Germinal center (tissue), 1 donor: Measurements from ENCODE around the gene ANXA1.

ENCODE experiments used
- DNase-seq: peaks from one replicate; pipeline ENCODE4 v3.0.0; 2012; ENCODE audit warnings: mixed read lengths, low spot score

ANXA1 gene

DNA sequence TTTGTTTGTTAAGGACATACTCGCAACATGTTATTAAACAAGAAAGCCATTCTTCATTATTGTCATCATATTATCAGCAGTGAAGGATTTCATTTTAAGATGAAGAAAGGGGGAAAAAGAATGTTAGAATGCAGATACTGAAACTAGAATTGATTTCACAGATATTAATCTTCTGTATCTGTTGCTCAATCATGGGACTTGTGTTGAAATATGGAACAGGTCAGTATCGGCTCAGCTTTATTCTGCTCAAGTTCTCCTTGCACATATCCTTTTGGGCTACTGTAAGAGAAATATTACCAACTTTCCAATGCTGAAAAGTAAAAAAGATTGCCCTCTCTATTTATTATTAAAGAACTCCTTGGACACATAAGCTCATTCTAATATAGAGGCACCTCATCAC lies 13.8 kb upstream of the ANXA1 start:
- DNase-seq = no peak

DNA sequence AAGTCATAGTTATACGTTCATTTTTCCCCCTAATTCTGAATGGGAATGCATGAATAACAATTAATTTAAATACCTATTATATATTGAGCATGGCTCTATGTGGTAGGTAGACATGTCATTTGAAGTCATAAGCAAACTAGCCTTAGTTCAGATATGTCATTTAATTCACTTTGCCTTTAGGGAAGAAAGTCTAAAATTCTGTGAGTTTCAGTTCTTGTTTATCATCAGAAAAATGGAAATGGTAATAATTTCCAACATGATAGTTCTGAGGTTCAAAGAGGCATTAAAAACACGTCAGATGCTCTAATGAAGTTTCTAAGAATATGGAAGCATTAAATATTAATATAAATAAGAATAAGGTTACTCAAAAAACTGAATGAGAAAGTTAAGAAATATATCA lies 13.1 kb upstream of the ANXA1 start:
- DNase-seq = no peak

DNA sequence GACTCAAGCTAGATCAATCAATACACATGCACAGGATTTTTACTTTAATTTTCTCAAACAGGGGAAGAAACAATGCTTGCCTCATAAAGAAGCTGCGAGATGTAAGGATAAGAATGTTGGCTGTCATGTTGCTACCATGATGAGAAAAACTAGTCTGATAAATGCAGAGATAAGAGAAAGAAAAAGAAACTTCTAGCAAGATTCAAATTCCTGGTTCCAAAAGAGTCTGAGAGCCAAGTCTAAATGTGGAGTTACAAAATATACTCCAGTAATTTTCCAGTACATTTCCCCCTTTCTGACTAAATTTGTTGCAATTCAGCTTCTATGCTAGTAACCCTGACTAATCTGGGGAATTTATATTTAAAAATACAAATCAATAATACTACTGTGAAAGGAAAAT lies 10.4 kb upstream of the ANXA1 start:
- no peak for DNase-seq

DNA sequence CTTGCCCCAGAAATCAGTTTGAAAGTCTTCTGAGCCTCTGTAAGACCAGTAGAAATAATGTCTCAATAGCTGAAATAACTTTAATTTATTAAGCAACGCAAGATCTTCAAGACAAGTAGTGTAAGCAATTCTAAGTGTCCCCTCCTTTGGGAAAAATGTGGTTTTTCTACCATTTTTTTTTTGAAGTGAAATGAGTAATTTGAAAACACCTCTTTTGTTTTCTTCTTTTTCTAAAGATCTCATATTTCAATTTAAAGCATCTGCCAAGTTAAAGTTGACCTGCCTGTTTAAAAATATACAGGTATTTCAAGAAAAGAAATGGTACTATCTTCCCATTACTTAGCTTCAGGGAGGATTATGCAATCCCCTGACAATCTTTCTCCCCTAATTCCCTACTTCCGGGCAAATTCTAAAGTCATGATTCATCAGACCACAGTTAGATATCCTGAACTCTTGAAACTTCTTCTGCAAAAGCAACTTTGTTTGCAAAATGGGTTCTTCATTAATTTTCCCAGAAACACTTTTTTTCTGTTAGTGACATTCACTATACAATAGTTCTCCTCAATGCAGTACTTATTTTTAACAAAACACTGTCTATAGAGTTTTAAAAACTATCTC lies 7.8 kb upstream of the ANXA1 start:
- no peak for DNase-seq

DNA sequence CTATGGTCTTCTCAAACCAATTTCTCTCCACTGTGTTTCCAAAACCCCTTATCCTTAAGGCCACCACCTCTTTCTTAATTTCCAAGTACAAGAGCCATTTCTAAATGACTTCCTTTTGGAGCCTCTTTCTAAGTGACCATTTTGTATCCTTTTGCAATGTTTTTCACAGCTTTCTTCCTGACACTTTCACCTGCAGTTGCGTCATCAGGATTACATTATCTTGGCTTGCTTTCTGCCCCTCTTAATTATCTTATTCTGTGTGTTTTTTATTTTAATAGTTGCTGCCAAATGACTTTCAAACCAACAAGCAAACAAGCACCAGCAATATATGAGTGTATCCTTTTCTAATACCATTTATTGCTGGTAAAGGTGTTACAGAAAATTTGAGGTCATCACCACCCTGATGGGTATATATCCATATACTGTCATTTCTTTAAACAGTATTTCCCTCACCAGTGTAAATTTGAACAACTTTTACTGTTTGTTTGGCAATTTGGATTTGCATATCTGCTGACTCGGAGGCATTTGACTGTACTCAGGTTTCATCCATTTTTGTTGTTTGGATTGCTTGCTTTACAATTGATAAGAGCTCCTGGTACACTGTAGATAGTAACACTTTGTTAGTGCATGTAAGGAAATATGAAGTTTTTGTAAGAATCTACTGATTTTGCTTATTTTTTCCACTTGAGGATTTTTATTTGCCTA lies 5.4 kb upstream of the ANXA1 start:
- no peak for DNase-seq

DNA sequence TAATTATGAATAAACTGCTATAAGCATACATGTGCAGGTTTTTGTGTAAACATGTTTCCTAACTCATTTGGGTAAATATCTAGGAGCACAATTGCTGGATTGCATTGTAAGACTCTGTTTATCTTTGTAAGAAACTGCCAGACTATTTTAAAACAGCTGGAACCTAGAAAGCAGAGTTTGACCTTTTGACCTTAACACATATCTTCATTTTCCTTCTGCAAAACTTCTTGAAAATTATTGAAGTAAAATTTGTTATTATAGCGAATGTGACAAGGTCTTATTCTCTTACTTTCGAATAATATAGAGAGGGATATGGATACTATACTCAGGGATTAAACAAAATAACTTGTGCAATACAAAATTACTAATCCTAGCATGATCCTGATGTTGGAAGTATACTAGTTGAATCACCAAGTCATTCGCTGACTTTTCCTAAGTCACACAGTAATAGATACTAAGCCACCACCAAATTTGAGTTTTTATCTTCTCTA lies 3.2 kb upstream of the ANXA1 start:
- no peak for DNase-seq

DNA sequence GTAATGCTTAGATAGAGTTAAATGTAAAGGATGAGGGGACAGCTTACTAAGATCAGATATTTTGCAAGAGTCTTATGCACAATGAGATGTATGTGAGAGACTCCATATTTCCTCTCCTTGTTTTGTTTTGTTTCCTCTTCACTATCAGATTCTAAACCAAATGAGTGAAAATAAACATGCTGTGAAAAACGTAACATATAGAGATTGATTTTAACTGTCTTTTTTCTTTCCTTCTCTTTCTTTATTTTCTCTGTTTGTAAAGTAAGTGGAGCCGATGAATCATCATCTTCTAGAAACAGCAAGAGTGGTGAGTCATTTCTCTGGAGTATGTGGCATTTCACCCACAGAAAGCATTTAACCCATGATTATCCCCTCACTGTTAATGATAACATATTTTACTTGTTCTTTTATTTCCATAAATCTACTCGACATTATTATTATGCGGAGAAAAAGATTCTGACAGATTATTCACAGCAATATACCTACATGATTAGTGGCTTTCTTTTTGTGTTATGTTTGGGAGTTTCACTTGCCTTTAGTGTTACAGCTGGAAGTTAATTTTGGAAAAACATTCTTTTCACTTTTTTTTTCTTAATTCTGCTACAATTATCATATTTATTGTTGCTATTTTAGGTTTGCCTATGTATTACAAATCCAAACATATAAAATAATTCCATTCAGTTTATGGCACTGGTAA lies 2.1 kb upstream of the ANXA1 start:
- no peak for DNase-seq

DNA sequence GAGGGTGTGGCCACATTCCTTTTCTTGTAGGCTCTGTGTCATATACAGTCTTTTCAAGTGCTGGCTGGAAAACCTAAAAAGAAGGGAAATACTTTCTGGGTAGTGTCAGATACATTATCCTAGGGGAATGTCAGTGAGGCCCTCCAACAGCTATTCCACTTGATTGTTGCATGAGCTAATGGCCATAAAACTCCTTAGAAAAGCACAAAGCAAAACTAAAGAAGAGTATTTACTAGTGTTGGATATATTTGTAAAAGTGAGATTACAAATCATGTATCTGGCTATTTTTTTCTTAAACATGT lies 829 bp downstream of the ANXA1 start:
- DNase-seq = no peak

DNA sequence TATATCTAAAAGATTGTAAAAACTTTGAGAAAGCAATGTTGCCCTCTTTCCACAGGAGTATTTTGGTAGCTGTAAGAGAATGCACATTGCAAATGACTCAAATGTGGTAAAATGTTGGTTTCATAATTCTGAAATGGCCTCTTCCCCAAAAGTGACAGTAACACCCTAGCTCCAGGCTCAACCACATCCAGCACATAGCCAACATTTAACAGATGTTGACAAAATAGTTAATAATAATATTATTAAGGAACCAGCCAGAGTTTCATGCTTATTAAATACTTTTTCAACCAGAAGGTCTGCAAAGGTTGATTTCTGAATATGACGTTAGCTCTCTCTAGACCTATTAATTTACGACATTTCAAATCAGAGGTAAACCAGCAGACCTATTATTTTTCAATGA lies 1.3 kb downstream of the ANXA1 start:
- DNase-seq = no peak

DNA sequence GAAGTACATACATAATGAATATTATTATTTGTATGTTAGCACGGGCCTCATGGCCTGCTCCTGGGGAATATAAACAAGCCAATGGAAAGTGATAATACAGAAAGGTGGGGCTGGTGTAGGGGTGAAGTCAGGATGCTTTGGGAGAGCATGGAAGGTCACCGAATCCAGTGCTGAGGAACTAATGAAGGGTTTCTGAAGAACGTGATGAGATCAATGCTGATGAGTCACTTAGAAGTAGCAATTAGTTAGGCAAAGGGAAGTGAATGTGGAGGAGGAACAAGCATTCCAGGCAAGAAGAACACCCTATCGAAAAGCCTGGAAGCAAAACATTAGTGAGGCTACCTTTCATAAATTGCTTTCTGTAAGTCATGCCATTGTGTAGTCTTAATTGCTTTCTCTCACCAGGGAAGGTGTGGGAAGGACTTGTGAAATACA lies 2.1 kb downstream of the ANXA1 start:
- DNase-seq = no peak

DNA sequence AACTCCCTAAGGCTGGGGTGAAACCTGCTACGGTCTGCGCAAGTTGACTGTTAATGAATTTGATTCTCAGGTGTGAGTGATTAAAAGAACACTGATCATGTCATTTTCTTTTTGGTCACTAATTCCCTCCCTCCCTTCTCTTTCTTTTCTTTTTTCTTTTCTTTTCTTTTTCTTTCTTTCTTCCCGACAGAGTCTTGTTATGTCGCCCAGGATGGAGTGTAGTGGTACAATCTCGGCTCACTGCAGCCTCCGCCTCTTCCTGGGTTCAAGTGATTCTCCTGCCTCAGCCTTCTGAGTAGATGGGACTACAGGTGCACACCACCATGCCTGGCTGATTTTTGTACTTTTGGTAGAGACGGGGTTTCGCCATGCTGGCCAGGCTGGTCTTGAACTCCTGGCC lies 2.6 kb downstream of the ANXA1 start:
- no peak for DNase-seq

DNA sequence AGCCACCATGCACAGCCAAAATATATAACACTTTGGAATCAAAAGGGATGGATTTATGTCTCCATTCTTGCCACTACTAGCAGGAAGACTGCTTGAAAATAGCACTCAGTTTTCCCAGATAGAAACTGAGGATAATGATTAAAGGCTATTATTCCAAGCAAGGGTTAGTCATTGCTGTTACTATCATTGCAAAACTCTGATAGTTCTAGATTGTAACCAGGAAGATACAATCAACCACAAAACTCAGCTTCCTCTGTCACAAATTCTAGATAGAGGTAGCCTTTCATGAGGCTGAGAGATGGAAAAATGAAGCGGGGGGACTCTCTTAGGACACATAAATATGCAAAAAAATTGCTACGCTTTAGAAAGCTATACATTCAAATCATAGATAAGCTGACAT lies 3.1 kb downstream of the ANXA1 start:
- DNase-seq = no peak

DNA sequence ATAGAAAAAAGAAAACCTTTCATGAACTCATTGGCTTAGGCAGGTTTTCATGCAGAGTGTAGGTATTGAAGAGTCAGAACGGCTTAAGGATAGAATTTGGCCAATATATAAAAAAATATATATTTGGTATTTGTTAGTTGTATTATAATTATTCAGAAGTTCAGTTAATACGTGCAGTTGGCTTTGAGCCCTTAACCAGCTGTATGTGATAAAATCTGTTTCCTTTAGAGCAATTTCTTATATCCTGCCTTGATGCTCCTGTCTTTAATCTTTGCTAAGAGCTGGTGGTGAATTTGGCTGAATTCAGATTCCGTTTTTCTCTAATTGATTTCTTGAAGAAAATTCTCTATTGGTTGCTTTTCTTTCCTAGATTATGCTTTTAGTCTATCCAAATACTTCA lies 3.7 kb downstream of the ANXA1 start:
- no peak for DNase-seq

DNA sequence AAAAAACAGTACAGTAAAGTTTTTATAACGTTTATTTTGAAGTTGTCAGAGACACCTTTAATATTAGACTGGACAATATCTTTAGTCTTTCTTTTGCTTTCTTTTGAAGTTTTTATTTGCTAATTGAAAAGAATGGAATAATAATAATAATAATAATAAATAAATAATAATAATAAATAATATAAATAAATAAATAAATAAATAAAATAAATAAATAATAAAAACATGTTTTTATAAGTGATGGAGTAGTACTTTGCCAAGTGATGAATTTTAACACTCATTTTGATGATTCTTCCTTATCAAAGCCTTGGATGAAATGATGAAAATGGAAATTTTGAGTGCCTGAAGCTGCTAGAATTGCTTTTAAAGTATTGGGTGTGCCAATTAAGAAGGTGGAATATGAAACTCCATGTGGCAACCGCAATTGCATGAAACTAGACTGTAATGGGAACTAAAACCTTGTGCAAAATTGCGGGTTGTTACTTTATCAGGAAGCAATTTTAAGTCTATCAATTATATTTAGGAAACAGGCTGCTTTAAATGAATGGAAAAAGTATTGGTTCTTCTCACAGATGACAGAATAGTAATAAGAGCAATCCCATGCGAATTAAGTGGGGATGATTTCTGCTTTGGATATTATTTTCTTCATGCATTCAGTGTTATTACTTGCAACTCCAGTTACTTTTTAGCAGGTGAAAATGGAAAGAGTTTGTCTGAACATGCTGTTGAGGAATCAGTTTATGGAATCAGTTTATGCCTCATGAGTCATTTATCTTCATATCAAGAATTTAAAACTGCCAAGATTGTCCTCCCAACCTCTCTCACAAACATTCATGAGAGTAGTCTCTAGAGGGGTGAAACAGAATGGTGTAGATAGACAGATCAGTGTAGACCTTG lies 4.6 kb downstream of the ANXA1 start:
- DNase-seq = no peak

DNA sequence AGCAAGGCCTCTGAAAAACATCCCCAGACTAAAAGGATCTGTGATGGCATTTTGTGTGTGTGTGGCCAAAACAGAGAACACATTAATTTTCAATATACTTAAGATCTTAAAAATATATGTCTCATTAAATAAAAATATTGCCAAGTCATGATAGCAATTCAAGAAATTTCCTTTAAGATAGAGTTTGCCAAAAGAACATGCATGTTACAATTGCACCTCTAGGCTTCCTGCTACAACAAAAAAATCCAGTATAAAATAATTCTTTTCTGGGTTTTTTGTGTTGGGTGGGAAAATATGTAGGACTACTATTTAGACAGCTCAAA lies 5.2 kb downstream of the ANXA1 start:
- no peak for DNase-seq

DNA sequence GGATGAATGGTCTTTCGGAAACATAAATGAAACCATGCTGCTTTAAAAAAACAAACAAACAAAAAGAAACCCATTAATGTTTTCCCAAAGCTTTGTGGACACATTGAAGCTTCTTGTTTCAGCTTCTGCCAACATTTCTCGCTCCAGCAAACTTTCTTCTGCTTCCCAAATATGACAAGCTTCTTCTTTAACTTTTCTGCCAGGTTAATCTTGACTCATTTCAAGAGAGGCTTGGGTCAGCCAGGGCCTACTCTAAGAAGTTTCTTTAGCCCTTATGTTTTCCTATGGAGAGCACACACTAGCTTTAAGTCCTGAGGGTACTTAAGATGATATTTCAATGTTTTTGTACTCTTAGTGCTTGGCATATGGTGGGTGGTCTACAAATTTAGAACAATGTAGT lies 6.1 kb downstream of the ANXA1 start:
- DNase-seq = no peak

DNA sequence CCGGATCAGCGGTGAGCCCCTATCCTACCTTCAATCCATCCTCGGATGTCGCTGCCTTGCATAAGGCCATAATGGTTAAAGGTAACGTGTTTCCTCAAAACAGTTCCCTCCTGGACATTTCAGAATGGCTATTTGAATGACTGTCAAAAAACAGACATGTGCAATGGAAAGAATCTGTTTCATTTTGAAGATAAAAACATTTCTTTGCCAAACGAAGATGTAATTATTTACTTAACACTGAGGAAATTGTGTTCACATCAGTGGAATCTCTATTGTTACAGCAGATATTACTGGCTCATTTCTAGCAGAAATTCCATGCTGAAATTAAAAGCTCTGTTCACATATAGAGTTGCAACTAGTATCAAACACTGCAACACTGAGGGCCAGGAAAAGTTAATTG lies 7.1 kb downstream of the ANXA1 start:
- DNase-seq = no peak

DNA sequence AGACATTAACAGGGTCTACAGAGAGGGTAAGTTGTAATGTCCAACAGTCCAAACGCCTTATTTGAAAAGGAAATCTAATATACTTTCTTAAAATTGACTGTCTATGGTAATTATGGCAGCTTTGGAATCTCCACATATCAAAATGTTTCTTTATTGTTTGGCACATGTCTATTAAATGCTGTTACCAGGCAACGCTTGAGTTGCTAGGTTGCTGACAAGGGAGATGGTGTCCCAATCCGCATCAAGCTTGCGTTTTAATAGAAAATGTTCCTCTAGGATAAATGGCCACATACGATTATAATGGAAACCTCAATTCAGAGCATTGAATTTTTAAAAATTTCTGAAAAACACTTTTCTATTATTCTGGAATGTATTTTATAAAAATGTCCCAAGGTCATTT lies 9.2 kb downstream of the ANXA1 start:
- DNase-seq = no peak

DNA sequence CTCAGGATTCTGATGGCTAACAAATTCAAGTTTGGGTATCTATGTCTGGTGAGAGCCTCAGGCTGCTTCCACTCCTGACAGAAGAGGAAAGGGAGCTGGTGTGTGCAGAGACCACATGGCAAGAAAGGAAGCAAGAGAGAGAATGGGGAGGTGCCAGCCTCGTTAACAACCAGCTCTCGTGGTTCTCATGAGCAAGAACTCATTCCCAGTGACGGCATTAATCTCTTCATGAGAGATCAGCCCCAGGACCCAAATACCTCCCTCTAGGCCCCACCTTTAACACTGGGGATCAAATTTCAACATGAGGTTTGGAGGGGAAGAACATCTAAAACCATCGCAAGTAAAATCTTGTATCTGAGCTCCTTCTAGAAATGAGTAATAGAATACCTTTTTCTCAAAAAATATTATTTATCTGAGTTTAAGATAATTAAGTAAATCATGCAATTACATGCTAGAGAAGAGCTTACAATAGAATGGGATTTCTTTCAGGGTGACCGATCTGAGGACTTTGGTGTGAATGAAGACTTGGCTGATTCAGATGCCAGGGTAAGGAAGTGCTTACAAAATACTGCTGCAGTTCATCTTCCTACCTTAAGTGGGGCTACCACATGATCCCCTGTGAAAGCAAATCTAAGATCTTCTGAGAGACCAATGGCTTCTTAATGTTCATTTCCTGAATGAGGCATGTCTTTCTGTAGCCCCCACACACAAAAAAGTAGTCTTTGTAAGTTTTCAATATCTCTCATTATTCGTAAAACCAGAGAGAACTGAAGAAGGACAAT lies 11.5 kb downstream of the ANXA1 start:
- no peak for DNase-seq

DNA sequence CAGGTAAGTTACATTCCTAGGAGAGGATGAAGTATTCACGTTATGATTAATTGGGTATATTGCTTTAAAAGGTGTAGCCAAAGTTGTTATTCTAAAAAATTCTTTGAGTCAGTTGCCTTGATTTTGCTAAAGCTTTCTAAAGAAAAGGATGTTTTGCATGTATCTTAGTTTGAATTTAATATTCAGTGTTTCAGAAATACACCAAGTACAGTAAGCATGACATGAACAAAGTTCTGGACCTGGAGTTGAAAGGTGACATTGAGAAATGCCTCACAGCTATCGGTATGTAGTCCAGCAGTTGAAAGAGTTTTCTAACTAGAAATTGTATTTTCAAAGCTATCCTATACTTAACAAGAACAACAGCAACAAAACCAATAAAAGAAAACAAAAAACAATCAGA lies 14.2 kb downstream of the ANXA1 start:
- DNase-seq = no peak

DNA sequence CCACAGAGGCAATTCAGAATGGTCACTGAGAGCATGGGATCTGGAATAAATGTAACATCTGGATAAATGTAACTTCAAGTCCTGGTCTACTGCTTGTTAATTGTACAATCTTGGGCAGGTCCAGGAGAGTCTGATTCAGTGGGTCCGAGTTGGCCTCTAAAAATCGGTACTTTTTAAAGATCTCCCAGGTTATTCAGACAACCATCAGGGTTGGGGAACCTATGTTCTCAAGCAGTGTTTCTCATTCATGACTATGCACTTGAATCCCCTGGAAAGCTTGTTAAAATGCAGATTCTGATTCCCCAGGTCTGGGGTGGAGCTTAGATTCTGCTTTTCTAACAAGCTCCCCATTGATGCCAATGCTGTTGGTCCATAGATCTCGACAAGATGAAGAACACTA lies 14.8 kb downstream of the ANXA1 start:
- no peak for DNase-seq

DNA sequence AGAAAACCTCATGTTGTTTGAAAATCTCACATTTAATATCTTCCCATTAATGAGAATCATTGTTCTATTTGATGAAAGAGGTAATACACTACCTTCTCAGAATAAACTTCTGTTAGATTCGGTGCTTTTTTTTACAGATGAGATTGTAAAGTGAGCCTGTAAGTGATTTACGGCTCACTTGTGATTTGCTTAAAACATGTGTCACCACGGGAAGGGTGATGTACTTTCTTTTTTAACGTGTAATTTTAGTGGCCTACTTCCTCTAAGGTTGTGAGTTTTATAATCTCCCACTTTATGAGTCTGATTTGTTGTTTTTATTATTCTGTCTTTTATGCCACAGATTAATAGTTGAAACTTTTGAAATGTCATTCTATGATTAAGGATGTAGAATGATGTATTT lies 15.9 kb downstream of the ANXA1 start:
- DNase-seq = no peak
